Brain microvascular endothelial cell (primary cell): Measurements from ENCODE around the gene ANKRD2.

Source experiments
- DNase-seq: peaks from one replicate; pipeline ENCODE4 v3.0.0-alpha.2; 2020
- H3K27ac ChIP-seq: fragments of 250-450 bp; sonication (Bioruptor Pico); 2 replicates; pipeline ENCODE4 v1.5.1; 2020; ENCODE audit warnings: mild to moderate bottlenecking, moderate library complexity
- H3K27me3 ChIP-seq: fragments of 250-450 bp; sonication (Bioruptor Pico); replicated peaks from 2 replicates; pipeline ENCODE4 v1.5.1; 2020; ENCODE audit warnings: mild to moderate bottlenecking
- H3K36me3 ChIP-seq: fragments of 250-450 bp; sonication (Bioruptor Pico); replicated peaks from 2 replicates; pipeline ENCODE4 v1.5.1; 2020; ENCODE audit warnings: mild to moderate bottlenecking
- H3K4me3 ChIP-seq: 2 replicates; pipeline ENCODE4 v1.5.1; 2011; ENCODE audit warnings: low read depth, mild to moderate bottlenecking, control low read depth, low read length, moderate library complexity
- in situ Hi-C: cut with HindIII; loops from 2 replicates; pipeline ENCODE4 v1.10.0; 2017; ENCODE audit warnings: low sequenced_read_pairs, low pct_ligation_motif_present
- TF ChIP-seq, protein P1 (sequence below): IDR thresholded peaks from 2 replicates; pipeline ENCODE4 v1.5.1; 2011; ENCODE audit warnings: low read depth, mild to moderate bottlenecking, moderate library complexity, low read length, control low read depth, inconsistent platforms; ENCODE audit errors: missing control alignments

The ANKRD2 gene

GRCh38 chr10:97543025-97543546 is 29.5 kb upstream of the ANKRD2 start:
- in situ Hi-C loops: no loop called here
- TF ChIP-seq, protein P1, sequence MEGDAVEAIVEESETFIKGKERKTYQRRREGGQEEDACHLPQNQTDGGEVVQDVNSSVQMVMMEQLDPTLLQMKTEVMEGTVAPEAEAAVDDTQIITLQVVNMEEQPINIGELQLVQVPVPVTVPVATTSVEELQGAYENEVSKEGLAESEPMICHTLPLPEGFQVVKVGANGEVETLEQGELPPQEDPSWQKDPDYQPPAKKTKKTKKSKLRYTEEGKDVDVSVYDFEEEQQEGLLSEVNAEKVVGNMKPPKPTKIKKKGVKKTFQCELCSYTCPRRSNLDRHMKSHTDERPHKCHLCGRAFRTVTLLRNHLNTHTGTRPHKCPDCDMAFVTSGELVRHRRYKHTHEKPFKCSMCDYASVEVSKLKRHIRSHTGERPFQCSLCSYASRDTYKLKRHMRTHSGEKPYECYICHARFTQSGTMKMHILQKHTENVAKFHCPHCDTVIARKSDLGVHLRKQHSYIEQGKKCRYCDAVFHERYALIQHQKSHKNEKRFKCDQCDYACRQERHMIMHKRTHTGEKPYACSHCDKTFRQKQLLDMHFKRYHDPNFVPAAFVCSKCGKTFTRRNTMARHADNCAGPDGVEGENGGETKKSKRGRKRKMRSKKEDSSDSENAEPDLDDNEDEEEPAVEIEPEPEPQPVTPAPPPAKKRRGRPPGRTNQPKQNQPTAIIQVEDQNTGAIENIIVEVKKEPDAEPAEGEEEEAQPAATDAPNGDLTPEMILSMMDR: no peak
- H3K36me3 ChIP-seq: no peaks in the 10 kb centered on the region
- H3K27me3 ChIP-seq: no peaks in the 10 kb centered on the region
- DNase-seq: peak; percentile 97
- H3K4me3 ChIP-seq: no peak overlapping the region
- peak overlapping the region; percentile 97 for H3K27ac ChIP-seq

DNA sequence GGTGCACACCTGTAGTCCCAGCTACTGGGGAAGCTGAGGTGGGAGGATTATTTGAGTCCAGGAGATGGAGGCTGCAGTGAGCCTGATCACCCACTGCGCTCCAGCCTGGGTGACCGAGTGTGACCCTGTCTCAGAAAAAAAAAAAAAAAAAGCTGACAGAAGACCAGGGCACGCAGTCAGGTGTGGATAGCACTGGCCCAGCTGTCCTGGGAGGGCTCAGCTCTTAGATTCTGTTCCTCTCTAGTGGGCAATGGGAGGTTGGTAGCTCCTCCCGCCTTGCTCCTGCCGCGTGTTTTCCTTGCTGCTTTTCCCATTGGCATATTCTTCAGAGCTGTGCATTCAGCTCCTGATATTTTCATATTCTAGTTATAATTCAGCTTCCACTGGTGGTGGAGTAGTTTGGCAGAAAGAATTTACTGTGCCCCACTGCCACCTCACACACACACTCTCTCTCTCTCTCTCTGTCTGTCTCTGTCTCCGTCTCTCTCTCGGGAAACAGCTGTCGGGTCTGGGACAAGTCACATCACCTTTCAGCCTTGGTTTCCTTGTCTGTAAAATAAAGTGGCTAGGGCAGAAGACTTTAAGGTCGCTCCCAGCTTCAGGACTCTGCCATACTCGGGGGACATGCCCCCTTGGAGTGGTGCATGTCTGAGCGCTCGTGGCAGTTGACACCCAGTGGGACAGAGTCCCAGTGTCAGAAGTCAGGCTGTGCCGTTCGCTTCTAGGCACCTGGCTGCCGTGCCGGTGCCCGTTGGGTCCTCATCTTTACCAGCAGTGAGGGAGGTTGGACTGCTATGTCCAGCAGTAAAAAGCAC is 25.9 kb upstream of the ANKRD2 start:
- DNase-seq: no peak
- no peaks in the 10 kb centered on the region for H3K27me3 ChIP-seq
- no peak overlapping the region for H3K4me3 ChIP-seq
- H3K36me3 ChIP-seq: no peaks in the 10 kb centered on the region
- H3K27ac ChIP-seq: no peak overlapping the region
- TF ChIP-seq, protein P1: no peak
- in situ Hi-C loops: no loop called here

GRCh38 chr10:97547271-97547600 is 25.3 kb upstream of the ANKRD2 start:
- Histone ChIP-seq H3K27ac (no peak overlapping the region), H3K36me3 (no peaks in the 10 kb centered on the region), H3K27me3 (no peaks in the 10 kb centered on the region), H3K4me3 (no peak overlapping the region)
- TF ChIP-seq, protein P1: no peak
- in situ Hi-C loops: no loop called here
- no peak for DNase-seq

- H3K36me3 ChIP-seq: no peaks in the 10 kb centered on the region
- no peak overlapping the region for H3K4me3 ChIP-seq
- TF ChIP-seq, protein P1: no peak
- H3K27me3 ChIP-seq: no peaks in the 10 kb centered on the region
- in situ Hi-C loops: no loop called here
- no peak for DNase-seq
- H3K27ac ChIP-seq: no peak overlapping the region
Observed at GRCh38 chr10:97547962-97548361, 24.6 kb upstream of the ANKRD2 start.

DNA sequence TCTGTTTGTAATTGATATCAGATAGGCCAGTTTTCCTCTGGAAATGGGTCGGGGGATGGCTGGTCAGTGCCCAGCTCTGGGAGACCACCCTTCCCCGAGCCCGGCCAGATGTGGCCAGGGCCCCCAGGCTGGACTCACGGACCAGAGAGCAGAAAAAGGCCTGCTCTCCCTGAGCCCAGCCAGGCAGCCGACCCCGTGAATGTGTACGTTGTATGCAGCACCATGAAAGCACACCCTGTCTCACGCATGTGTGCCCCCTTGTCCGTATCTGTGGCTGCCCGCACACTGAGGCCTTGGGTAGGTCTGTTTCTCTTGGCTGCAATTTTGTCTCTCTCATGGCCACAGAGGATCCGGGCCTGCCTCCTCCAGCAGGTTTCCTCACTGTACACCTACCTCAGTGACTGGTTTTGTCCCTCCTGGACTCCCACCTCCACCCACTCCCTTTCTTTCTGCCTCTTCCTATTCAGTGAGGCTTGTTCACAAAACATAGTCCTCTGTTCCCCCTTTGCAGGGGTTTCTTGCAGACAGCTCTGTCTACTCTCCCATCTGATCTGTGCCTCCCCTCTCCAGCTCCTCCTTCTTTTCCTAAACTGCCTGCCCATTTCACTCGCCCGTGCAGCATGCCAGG is 23.6 kb upstream of the ANKRD2 start:
- H3K27me3 ChIP-seq: no peaks in the 10 kb centered on the region
- no peak overlapping the region for H3K27ac ChIP-seq
- in situ Hi-C loops: no loop called here
- no peak for DNase-seq
- no peaks in the 10 kb centered on the region for H3K36me3 ChIP-seq
- H3K4me3 ChIP-seq: no peak overlapping the region
- TF ChIP-seq, protein P1: no peak
